ENCODE measurements around the gene CAMTA1.

GRCh38 chr1:7515904-7516303 lies 730.6 kb downstream of the CAMTA1 start:
- no peak for TF ChIP-seq CTCF (IDR thresholded peaks at IDR 0.05; ENCODE audit: low read length)
- TF ChIP-seq EZH2 (optimal IDR thresholded peaks at IDR 0.05; ENCODE audit: low read depth, low read length): no peak
- no peak for TF ChIP-seq EZH2phosphoT487 (IDR thresholded peaks at IDR 0.05; ENCODE audit: low read length)
